ENCODE data around the gene TCHP.
"Not testable (repeated sequence)": the region's sequence is repeated elsewhere in the genome, so short reads cannot be mapped to it uniquely, and the experiment has no call there.

TCHP gene

DNA sequence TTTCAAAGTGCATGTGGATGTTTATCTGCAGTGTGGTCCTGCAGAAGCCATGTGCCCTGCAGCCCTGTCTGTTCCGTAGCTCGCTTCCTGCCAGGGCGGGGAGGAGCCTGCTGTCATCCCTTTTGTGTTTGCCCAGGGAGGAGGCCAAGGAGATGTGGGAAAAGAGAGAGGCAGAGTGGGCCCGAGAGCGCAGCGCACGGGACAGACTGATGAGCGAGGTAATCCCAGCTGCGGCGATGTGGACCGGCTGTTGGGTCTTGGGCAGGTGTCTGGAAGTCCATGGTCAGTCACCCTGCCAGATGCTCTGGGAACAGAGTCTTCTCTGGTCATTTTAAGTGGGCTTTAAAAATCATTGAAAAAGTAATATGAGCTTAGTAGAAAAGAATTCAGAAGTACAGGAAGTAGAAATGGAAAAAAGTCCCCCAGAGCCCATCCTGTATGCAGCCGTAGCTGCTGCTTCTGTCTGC is 12.8 kb downstream of the TCHP start:
- DNase-seq = no peak

DNA sequence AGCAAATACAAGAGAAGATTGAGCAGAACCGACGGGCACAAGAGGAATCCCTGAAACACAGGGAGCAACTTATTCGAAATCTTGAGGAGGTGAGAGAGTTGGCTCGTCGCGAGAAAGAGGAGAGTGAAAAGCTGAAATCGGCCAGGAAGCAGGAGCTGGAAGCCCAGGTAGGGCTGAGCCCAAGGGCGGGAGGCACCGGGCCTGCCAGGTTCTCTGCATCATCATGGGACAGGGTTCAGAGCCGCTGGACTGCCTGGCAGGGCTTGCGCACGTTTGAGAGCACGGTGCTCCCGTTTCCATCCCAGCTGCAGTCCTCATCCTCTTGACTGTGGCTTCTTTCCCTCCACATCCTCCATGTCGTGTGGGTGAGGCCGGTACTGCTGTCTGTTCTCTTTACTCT is 14.4 kb downstream of the TCHP start:
- DNase-seq = no peak

DNA sequence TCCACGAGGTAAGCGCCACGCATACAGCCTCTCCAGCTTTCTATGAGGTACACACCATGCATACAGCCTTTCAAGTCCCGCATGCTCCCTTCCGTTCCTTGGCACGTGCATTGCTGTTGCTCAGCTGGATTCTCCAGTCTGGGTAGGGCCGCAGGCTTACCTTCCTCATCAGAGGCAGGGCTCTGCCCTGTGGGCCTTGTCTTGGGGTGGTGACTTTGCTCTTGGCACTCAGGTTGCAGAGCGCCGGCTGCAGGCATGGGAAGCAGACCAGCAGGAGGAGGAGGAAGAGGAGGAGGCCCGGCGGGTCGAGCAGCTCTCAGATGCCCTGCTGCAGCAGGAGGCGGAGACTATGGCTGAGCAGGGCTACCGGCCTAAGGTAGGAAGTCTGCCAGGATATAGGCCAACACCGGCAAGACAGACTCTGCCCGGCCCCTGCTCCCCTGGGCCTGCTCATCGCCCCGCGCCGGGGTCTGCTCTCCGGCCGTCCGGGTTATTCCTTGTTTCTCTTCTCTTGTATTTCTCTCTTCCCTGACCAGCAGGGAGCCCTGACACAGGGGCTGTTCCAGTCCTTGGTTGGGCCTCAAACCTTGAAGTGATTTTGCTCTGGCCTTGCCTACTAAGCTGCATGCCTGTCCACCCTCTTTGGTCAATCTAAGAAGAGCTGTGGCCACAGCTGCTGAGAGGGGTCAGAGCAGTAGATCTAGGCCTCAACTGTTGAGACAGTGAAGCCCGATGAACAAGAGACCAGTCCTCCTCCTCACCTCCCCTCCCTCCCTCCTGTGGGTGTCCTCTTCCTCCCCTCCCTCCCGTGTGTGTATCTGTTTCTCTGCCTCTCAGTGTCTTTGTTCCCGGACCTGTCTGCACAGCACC is 15.3 kb downstream of the TCHP start:
- no peak for DNase-seq

DNA sequence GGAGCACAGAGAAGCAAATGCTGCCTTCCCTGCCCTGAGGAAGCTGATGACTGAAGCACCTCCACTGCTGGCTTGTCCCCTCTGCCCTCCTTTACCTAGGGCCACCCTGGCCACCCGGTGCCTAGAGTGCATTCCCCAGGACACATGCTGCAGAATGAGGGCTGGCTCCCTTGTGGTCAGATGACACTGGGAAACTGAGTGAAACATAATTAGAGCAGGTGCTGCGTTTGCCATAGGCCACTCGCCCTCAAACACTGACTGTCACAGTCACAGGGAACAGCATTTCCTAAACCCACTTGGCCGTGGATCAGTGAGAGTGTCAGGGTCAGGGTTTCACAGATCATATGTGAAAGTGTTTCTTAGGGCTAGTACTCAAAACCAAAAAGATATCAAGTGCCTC is 16.0 kb downstream of the TCHP start:
- no peak for DNase-seq

GRCh38 chr12:109919456-109919855 is 19.4 kb downstream of the TCHP start:
- no peak for DNase-seq

DNA sequence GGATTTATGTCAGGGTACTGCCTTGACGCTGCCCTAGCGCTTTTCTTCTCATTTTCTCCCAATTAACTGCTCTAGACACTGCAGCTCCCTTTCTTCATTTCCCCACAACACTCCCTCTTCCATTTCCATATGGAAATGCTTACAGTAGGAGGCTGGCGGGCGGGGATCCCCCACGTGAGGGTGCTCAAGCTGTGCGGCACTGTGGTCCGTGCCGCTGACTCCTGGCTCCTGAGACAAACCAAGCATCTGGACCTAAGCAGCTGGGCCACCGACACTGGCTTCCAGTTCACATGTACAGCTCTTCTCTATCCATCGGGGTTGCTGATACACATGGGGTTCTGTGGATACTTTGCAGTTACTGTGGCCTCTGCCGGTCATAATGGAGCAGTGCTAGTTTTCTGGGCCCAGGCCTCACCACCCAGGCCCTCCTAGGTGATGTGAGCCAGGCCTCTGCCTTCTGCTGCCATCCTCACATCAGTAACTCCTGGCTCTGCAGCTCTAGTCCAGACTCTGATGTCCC is 20.2 kb downstream of the TCHP start:
- no peak for DNase-seq

- DNase-seq = no peak
Measured at GRCh38 chr12:109921982-109922381, 21.9 kb downstream of the TCHP start.

- DNase-seq = no peak
Measured at GRCh38 chr12:109923038-109923437, 23.0 kb downstream of the TCHP start.

DNA sequence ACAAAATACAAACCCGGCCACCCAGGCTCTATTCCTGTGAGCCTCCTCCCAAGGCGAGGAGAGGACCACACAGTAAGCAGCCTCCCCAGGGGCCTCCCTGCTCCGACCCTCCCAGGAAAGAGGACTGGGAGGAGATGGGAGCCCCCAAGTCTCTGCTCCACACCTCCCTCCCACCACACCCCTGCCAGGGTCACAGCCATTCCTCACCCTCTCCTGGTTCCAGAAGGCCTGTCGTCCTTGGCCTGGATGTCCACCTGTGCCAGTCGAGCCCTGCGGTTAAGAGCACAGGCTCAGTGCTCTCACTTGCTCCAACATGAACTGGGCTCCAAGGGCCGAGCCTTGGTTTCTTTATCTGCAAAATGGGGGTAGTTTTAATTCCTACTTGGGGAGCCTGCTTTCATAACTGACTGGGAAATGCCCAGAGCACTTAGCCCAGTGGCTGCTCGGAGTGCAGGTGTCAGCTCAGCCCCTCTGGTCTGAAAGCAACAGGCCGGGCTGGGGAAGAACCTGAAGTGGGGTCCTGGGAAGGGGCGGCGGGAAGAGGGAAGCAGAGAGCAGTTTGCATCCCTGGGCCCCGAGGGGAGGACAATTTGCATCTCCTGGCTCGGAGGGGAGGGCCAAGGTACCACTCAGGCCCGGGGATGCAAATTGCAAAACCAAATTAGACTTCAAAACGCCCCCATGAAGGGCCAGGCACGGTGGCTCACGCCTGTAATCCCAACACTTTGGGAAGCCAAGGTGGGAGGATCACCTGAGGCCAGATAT is 23.6 kb downstream of the TCHP start:
- no peak for DNase-seq

- no peak for DNase-seq
Measured at GRCh38 chr12:109925185-109925840, 25.2 kb downstream of the TCHP start.

DNA sequence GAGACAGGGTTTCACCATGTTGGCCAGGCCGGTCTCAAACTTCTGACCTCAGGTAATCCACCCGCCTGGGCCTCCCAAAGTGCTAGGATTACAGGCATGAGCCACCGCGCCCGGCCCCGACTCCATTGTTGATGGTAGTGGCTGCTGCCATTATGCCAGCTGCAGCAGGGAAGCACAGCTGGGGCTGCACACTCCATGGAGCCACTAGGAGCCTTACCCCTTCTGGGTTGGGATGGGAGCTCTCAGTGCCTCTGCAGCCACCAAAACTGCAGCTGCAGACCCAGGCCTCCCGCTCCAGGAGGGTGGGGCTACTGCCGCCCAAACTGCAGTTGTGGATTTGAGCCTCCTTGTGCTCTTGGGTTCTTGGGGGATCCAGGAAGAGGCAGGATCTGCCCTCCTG is 25.9 kb downstream of the TCHP start:
- no peak for DNase-seq

DNA sequence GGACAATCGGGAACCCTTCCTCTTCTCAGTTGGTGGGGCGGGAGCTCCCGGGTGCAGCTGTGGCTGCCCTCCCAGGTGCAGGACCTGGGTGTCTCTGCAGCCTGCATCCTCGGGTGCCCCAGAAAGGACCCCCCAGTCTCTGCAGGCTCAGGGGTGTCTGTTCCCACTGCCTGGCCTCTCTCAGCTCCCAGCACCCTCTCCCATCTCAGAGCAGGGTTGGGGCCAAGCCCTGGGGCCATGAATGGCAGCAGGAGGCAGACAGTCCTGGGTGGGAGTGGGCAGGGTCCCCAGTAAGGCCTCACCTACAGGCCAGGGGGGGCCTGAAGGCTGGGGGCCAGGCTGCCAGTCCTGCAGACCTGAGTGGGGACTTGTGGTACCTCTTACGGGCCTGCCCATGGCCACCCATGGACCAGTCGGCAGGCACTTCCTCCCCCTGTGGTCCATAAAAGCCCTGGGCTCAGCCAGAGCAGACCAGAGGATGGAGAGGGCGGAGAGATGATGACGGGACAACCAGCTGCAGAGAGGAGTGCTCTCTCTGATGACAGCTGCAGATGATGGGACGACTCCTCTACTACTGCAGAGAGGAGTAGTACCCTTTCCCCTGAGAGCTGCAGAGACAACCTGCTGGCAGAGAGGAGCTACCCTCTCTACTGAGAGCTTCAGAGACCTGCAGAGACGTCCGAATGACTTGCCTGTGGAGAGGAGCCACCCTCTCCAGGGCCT is 26.6 kb downstream of the TCHP start:
- no peak for DNase-seq

DNA sequence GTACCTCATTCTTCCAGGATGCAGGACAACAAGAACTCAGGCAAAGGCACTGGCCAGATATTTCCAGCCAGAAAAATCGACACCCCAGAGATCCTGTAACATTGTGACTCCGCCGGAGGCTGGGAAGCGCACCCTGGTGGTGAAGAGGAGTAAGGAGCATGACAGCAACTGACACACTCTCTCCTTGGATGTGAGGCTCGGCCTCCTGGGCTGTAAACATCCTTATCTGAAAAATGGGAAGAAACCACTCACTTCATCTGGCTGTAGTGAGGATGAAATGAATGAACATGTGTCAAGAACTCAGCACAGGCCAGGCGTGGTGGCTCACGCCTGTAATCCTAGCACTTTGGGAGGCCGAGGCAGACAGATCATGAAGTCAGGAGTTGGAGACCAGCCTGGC is 27.5 kb downstream of the TCHP start:
- DNase-seq = no peak

DNA sequence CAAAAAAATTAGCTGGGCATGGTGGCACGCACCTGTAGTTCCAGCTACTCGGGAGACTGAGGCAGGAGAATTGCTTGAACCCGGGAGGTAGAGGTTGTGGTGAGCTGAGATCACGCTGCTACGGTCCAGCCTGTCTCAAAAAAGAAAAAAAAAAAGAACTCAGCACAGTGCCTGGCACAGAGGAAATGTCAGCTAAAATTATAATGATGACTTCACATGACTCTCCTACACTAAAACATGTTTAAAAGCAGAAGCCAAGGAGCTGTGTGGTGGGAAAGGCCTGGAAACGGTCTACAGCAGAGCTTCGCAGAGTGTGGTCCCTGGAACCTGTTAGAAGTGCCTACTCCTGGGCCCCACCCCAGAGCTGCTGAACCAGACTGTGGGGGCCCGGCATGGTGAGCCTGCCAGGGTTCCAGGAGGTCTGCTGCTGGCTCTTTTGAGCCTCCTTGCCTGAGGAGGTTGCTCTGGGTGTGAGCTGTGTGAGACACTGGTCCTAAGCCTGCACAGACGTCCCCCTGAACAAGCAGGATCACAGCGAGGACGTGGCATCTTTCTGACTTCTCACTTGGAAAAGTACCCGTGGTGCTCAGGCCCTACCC is 28.1 kb downstream of the TCHP start:
- no peak for DNase-seq

DNA sequence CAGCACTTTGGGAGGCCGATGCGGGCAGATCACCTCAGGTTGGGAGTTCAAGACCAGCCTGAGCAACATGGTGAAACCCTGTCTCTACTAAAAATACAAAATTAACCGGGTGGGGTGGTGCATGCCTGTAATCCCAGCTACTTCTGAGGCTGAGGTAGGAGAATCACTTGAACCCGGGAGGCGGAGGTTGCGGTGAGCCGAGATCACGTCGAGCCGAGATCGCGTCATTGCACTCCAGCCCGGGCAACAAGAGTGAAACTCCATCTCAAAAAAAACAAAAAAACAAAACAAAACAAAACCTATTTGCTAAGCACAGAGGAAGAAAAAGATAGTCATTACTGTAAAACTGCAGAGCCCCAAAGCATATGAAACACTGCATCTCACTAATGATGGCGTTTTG is 29.3 kb downstream of the TCHP start:
- DNase-seq = not testable (repeated sequence)

DNA sequence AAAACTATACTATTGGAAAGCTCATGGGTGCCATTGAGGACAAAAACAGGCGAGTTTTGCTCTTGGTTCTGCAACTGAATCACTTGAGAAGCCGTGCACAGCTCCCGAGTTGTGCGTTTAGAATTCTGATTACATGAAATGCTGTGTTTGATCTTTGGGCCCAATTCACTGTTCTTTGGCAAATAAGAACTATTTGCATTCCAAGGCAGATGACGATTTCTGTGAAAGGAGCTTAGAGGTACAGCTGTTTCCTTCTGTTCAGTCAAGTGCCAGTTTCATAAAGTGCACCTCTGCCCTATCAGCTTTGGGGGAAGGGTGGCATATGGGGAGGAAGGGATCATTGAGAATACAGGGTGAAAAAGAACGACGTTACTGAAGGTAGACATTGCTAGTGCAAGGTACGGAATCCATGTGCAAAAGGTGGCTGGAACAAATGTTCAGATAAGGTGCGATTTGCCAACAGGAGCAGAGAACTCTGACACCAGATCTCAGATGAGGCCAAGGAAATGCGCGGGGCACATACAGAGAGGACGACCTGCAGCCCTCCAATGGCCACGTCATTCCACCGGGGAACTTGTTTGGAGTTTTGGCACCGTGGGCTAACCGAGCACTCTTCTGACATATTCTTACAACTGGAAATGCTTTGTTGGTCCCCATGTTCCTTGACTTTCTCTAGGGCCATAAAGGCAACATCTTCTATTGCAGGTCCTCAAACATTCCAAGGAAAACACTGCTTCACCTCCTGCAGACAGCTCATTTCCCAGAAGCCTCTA is 30.1 kb downstream of the TCHP start:
- DNase-seq = no peak

GRCh38 chr12:109931143-109931542 is 31.1 kb downstream of the TCHP start:
- DNase-seq = no peak

- DNase-seq = no peak
Measured at GRCh38 chr12:109932878-109933503, 32.9 kb downstream of the TCHP start.

GRCh38 chr12:109934026-109934425 is 34.0 kb downstream of the TCHP start:
- DNase-seq = no peak

- no peak for DNase-seq
Measured at GRCh38 chr12:109937371-109937770, 37.3 kb downstream of the TCHP start.

DNA sequence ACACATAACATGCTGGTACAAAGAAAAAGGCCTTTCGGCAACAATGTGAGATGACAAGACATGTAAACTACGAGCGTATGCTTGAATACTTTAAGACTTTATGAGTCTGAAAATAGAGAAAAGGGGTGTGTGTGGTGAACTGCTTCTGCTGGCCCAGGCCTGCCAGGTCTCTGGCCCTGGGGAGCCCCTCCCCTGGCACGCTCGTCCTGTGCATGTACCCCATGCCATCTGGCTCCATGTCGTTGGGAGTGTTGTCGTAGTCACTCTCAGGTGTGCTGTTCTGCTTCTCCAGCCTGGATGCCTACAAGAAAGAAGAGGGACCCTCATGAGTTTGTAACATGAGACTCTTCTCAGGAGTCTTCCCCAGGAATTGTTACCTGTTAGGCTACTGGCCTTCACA is 38.9 kb downstream of the TCHP start:
- DNase-seq = no peak

Measured in NCI-H2029 (cell line).